Stimulated activated naive CD8-positive, alpha-beta T cell treated with anti-CD3 and anti-CD28 coated beads, Interleukin-15, Interleukin-2, amounts not matched to agents 100 ng/mL and 50 ng/mL, for 24 hours (primary cell): ENCODE results near the gene STK39.

Experiments used
- H3K27ac Mint-ChIP-seq: one replicate; pipeline ENCODE4 v1.8.0; 2021; ENCODE audit warnings: mild to moderate bottlenecking, mixed read lengths
- H3K27me3 Mint-ChIP-seq: one replicate; pipeline ENCODE4 v1.8.0; 2021; ENCODE audit warnings: mixed read lengths
- H3K36me3 Mint-ChIP-seq: one replicate; pipeline ENCODE4 v1.8.0; 2021; ENCODE audit warnings: low read depth, mixed read lengths
- H3K4me1 Mint-ChIP-seq: one replicate; pipeline ENCODE4 v1.8.0; 2021; ENCODE audit warnings: low read depth, mixed read lengths
- H3K4me3 Mint-ChIP-seq: one replicate; pipeline ENCODE4 v1.8.0; 2021; ENCODE audit warnings: mild to moderate bottlenecking, mixed read lengths
- H3K9me3 Mint-ChIP-seq: one replicate; pipeline ENCODE4 v1.8.0; 2021; ENCODE audit warnings: mixed read lengths

STK39 gene

GRCh38 chr2:168171059-168171762 lies 76.2 kb downstream of the STK39 start:
- H3K9me3 Mint-ChIP-seq, result no peaks in the 10 kb centered on the region
- peaks cover 61% of the 10 kb centered on the region for H3K4me1 Mint-ChIP-seq
- no peak overlapping the region for H3K27ac Mint-ChIP-seq
- H3K27me3 Mint-ChIP-seq, result no peaks in the 10 kb centered on the region
- H3K36me3 Mint-ChIP-seq, result peaks cover 30% of the 10 kb centered on the region
- H3K4me3 Mint-ChIP-seq, result no peak overlapping the region

DNA sequence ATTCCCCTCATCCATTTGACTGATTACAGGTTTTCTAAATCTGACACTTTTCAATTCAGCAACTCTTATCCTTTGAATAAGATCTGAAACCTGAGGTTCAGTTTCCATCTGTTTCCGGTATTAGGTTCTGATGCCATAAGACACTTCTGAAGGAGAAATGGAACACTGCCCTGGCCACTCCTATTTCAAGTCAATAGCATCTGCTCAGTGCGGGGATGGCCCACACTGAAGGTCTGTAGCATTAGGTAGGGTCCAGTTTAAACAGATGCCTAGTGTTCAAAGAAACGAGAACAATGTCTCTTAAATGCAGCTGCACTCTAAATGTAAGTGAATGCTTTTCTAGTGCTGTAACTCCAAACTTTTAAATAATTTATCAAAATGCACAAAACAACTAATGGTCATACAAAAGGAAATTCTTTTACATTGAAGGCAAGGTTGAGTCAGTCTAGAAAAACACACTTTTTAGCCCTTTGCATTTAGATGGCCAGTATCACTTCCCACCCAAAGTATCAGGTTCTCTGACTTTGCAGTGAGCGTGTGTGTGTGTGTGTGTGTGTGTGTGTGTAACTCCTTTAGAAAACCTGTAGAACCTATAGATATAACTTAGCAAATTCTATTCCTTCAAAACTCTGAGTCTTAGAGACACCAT lies 78.2 kb downstream of the STK39 start:
- Mint-ChIP-seq H3K4me3 (no peak overlapping the region), H3K27ac (no peak overlapping the region), H3K4me1 (peaks cover 60% of the 10 kb centered on the region)

GRCh38 chr2:168167511-168168263 lies 79.7 kb downstream of the STK39 start:
- H3K9me3 Mint-ChIP-seq, result no peaks in the 10 kb centered on the region
- no peaks in the 10 kb centered on the region for H3K27me3 Mint-ChIP-seq
- H3K4me3 Mint-ChIP-seq, result no peak overlapping the region
- peak overlapping the region; percentile 91 for H3K27ac Mint-ChIP-seq
- H3K4me1 Mint-ChIP-seq, result peaks cover 60% of the 10 kb centered on the region
- peaks cover 47% of the 10 kb centered on the region for H3K36me3 Mint-ChIP-seq

More for the DNA sequence above, 78.2 kb downstream of the STK39 start:
- Mint-ChIP-seq H3K27me3 (no peaks in the 10 kb centered on the region), H3K36me3 (peaks cover 34% of the 10 kb centered on the region), H3K9me3 (no peaks in the 10 kb centered on the region)

- H3K9me3 Mint-ChIP-seq, result no peaks in the 10 kb centered on the region
- no peaks in the 10 kb centered on the region for H3K27me3 Mint-ChIP-seq
- peak overlapping the region; percentile 91 for H3K27ac Mint-ChIP-seq
- peaks cover 44% of the 10 kb centered on the region for H3K36me3 Mint-ChIP-seq
- peaks cover 56% of the 10 kb centered on the region for H3K4me1 Mint-ChIP-seq
- H3K4me3 Mint-ChIP-seq, result peak overlapping the region; percentile 36
Observed at GRCh38 chr2:168166902-168167510, 80.4 kb downstream of the STK39 start.

DNA sequence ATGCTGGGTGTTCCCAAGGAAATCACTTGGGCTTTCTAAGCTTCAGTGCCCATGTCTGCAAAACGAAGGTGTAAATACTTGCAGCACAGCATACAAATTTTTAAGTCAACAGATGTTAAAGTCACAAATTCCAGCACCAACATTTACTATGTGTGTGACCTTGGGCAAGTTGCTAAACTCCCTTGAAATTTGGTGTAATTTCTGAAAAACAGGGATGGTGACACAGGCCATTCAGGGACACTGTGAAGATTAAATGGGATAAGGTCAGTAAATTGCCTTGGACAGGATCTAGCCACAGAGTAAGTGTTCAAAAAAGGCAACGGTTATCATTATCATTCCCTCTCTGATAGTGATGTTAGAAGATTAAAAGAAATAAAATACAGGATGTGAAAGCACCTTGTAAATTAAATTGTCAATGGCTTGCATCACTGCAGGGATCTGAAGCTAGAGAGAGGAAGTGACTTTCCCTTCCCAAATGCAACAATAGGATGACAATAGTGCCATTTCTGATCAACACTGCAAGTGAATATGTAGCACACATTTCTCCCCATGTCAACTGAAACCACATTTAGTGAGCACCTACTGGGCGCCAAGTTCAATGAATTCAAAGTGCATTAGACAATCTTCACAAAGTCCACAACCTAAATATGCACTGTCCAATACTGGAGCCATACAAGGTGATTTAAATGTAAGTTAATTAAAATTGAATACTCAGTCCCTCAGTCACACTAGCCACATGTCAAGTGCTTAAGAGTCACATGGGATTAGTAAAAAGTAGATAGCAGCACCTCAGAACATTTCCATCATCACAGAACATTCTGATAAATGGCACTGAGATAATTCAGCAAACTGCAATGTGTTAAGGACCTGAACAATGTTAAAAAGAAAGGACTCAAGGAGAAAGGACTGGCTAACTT lies 81.2 kb downstream of the STK39 start:
- H3K36me3 Mint-ChIP-seq, result peaks cover 43% of the 10 kb centered on the region
- peaks cover 55% of the 10 kb centered on the region for H3K4me1 Mint-ChIP-seq
- H3K9me3 Mint-ChIP-seq, result no peaks in the 10 kb centered on the region
- no peaks in the 10 kb centered on the region for H3K27me3 Mint-ChIP-seq
- peak overlapping the region; percentile 91 for H3K27ac Mint-ChIP-seq
- peak overlapping the region; percentile 47 for H3K4me3 Mint-ChIP-seq

DNA sequence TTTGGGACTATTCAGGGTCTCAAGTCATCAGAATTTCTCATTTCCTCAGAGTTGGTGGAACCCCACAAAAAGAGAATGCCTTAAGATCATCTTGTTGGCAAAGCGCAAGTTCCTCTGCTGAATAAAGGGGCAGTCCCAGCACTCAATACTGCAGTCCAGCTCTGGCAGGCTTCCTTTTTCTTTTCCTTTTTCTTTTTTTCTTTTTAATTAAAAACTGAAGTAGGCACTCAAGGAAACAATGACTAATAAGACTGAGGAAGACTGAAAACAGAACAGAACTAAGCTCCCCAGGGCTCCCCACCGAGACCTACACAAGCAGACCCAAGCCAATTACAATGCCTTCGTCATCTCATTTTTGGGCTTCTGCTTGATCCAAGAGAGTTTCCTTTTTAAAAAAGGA lies 82.0 kb downstream of the STK39 start:
- Mint-ChIP-seq H3K9me3 (no peaks in the 10 kb centered on the region), H3K36me3 (peaks cover 36% of the 10 kb centered on the region), H3K4me1 (peaks cover 46% of the 10 kb centered on the region), H3K27me3 (no peaks in the 10 kb centered on the region), H3K4me3 (peak overlapping the region; percentile 47), H3K27ac (peak overlapping the region; percentile 91)

GRCh38 chr2:168160897-168161296 lies 86.5 kb downstream of the STK39 start:
- H3K27me3 Mint-ChIP-seq, result no peaks in the 10 kb centered on the region
- peaks cover 22% of the 10 kb centered on the region for H3K4me1 Mint-ChIP-seq
- H3K9me3 Mint-ChIP-seq, result no peaks in the 10 kb centered on the region
- no peak overlapping the region for H3K27ac Mint-ChIP-seq
- H3K36me3 Mint-ChIP-seq, result peaks cover 35% of the 10 kb centered on the region
- no peak overlapping the region for H3K4me3 Mint-ChIP-seq

DNA sequence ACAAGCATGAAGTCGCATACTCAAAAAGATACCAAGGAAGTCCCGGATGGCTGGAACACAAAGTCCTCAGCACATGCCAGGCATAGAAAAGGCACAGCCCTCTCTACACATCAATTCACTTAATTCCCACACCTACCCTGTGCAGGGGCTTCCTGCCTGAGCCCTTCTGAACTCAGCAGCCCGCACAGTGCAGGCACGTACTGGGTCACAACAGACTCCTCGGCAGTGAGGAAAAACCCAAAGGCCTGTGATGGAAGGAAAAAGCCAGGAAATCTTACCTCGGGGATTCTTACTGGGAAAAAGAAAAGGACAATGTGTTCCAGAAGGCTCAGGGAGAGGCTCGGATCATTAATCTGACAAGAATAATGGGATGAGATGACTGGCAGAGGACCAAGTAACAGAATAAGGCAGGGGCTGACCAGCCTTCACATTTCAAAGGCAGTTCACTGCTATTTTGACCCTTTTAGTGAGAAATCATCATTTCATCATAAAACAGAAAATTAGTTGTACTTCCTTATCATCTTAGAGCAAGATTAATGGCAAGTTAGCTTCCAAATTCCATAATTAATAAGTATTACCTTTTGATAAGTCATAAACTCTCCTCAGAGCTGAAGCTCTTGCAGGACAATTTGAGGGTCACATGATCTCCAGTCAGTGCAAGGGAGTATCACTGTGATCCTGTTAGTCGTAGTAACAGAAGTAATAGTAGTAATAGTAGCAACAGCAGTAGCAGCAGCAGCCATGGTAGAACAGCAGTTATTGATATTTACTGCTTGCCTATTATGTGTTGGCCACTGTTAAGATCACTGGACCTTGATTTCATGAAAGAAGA lies 87.4 kb downstream of the STK39 start:
- no peaks in the 10 kb centered on the region for H3K27me3 Mint-ChIP-seq

GRCh38 chr2:168158586-168158985 lies 88.8 kb downstream of the STK39 start:
- Mint-ChIP-seq H3K9me3 (no peaks in the 10 kb centered on the region), H3K27ac (no peak overlapping the region), H3K36me3 (peaks cover 23% of the 10 kb centered on the region), H3K4me1 (peaks cover 11% of the 10 kb centered on the region), H3K4me3 (no peak overlapping the region), H3K27me3 (no peaks in the 10 kb centered on the region)

More for the DNA sequence above, 87.4 kb downstream of the STK39 start:
- Mint-ChIP-seq H3K9me3 (no peaks in the 10 kb centered on the region), H3K4me3 (no peak overlapping the region), H3K4me1 (peaks cover 13% of the 10 kb centered on the region), H3K36me3 (peaks cover 32% of the 10 kb centered on the region), H3K27ac (no peak overlapping the region)

GRCh38 chr2:168157926-168158325 lies 89.5 kb downstream of the STK39 start:
- H3K9me3 Mint-ChIP-seq, result no peaks in the 10 kb centered on the region
- no peak overlapping the region for H3K27ac Mint-ChIP-seq
- peaks cover 17% of the 10 kb centered on the region for H3K36me3 Mint-ChIP-seq
- H3K27me3 Mint-ChIP-seq, result no peaks in the 10 kb centered on the region
- peaks cover 11% of the 10 kb centered on the region for H3K4me1 Mint-ChIP-seq
- no peak overlapping the region for H3K4me3 Mint-ChIP-seq

DNA sequence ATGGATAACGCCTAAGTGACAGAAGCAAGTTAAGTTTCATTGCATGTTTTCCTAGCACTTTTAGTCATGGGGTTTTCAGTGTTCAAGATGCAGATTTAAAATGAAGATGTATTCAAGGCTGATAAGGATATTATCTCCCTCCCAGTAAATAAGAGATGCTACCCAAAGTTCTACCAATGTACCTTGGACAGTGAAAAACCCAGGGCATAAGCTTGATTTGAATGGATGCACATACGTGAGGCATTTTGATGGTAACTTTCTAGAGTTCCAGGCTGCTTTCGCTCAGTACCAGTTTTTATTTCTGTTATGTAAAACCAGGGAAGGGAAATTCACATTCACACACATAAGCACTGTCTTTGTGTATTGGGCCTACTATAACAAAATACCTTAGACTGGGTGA lies 90.3 kb downstream of the STK39 start:
- H3K36me3 Mint-ChIP-seq, result peaks cover 26% of the 10 kb centered on the region

GRCh38 chr2:168156661-168157060 lies 90.7 kb downstream of the STK39 start:
- H3K4me3 Mint-ChIP-seq, result no peak overlapping the region
- H3K27me3 Mint-ChIP-seq, result no peaks in the 10 kb centered on the region
- peaks cover 11% of the 10 kb centered on the region for H3K4me1 Mint-ChIP-seq
- peaks cover 27% of the 10 kb centered on the region for H3K36me3 Mint-ChIP-seq
- no peak overlapping the region for H3K27ac Mint-ChIP-seq
- H3K9me3 Mint-ChIP-seq, result no peaks in the 10 kb centered on the region

More for the DNA sequence above, 90.3 kb downstream of the STK39 start:
- no peaks in the 10 kb centered on the region for H3K9me3 Mint-ChIP-seq
- H3K4me1 Mint-ChIP-seq, result peaks cover 11% of the 10 kb centered on the region
- H3K27me3 Mint-ChIP-seq, result no peaks in the 10 kb centered on the region
- no peak overlapping the region for H3K27ac Mint-ChIP-seq
- no peak overlapping the region for H3K4me3 Mint-ChIP-seq

- Mint-ChIP-seq H3K4me1 (peaks cover 11% of the 10 kb centered on the region), H3K4me3 (no peak overlapping the region), H3K9me3 (no peaks in the 10 kb centered on the region), H3K36me3 (peaks cover 27% of the 10 kb centered on the region), H3K27me3 (no peaks in the 10 kb centered on the region), H3K27ac (no peak overlapping the region)
Observed at GRCh38 chr2:168155680-168156079, 91.7 kb downstream of the STK39 start.
